GM21717 (cell line): ENCODE results near the gene ARSB.
"Not testable (repeated sequence)": the region's sequence is repeated elsewhere in the genome, so short reads cannot be mapped to it uniquely, and the experiment has no call there.

Experiments
- ATAC-seq: cut with Tn5 transposase; IDR thresholded peaks from one replicate; pipeline ENCODE4 v1.9.1; 2021; ENCODE audit warnings: mild to moderate bottlenecking, moderate library complexity; ENCODE audit not compliant: unreplicated experiment

ARSB gene

GRCh38 chr5:78758169-78758839 is 226.8 kb downstream of the ARSB start:
- peak; percentile 68 for ATAC-seq

GRCh38 chr5:78757269-78758053 is 227.6 kb downstream of the ARSB start:
- ATAC-seq = peak; percentile 33

- ATAC-seq = no peak
These were observed 228.3 kb downstream of the ARSB start for GRCh38 chr5:78756858-78757257.

- no peak for ATAC-seq
These were observed 229.2 kb downstream of the ARSB start for GRCh38 chr5:78755822-78756429.

GRCh38 chr5:78754655-78755054 is 230.5 kb downstream of the ARSB start:
- no peak for ATAC-seq

- no peak for ATAC-seq
These were observed 232.0 kb downstream of the ARSB start for GRCh38 chr5:78753093-78753531.

- ATAC-seq = no peak
These were observed 233.2 kb downstream of the ARSB start for GRCh38 chr5:78751872-78752271.

- no peak for ATAC-seq
These were observed 234.8 kb downstream of the ARSB start for GRCh38 chr5:78750281-78750680.

GRCh38 chr5:78747705-78748359 is 237.3 kb downstream of the ARSB start:
- no peak for ATAC-seq

- ATAC-seq = no peak
These were observed 238.1 kb downstream of the ARSB start for GRCh38 chr5:78747055-78747454.

GRCh38 chr5:78746021-78746770 is 238.9 kb downstream of the ARSB start:
- ATAC-seq = no peak

- ATAC-seq = no peak
These were observed 240.1 kb downstream of the ARSB start for GRCh38 chr5:78744951-78745534.

GRCh38 chr5:78741019-78741418 is 244.1 kb downstream of the ARSB start:
- no peak for ATAC-seq

GRCh38 chr5:78738693-78739300 is 246.3 kb downstream of the ARSB start:
- no peak for ATAC-seq

- no peak for ATAC-seq
These were observed 247.0 kb downstream of the ARSB start for GRCh38 chr5:78738104-78738503.

GRCh38 chr5:78735834-78736463 is 249.2 kb downstream of the ARSB start:
- ATAC-seq = no peak

GRCh38 chr5:78734950-78735349 is 250.2 kb downstream of the ARSB start:
- ATAC-seq = no peak

- ATAC-seq = no peak
These were observed 250.8 kb downstream of the ARSB start for GRCh38 chr5:78734094-78734845.

- ATAC-seq = not testable (repeated sequence)
These were observed 252.4 kb downstream of the ARSB start for GRCh38 chr5:78732721-78733120.
